ENCODE data around the gene MRPL3. TPM values are rescaled to one million over a fixed set of nuclear protein-coding genes. Genes with fewer than 3 reads are reported as not detected.

The MRPL3 gene
- total and polyA plus RNA-seq, 10 of the 15 experiments (the other 5 are each of a cell fraction or from before 2014, with no cell fraction given), result 91.6 to 307 (median 198) TPM

- TF ChIP-seq NFXL1 (IDR thresholded peaks at IDR 0.05; ENCODE audit: borderline replicate concordance), result no peak
- TF ChIP-seq NR2C1 (IDR thresholded peaks at IDR 0.05), result no peak
- no peak for TF ChIP-seq E2F8 (IDR thresholded peaks at IDR 0.05; ENCODE audit: low read depth, partially characterized antibody)
- TF ChIP-seq ZBTB33 (IDR thresholded peaks at IDR 0.05), result no peak
- TF ChIP-seq CBFB (IDR thresholded peaks at IDR 0.05; ENCODE audit: low read depth), result no peak
- TF ChIP-seq REST (IDR thresholded peaks at IDR 0.05; ENCODE audit: low read depth, low read length), result no peak
- TF ChIP-seq NR2F1 (conservative IDR thresholded peaks at IDR 0.05), result no peak
- TF ChIP-seq FOXK2 (IDR thresholded peaks at IDR 0.05), result no peak
These were observed 34.8 kb upstream of the MRPL3 start (continued) for GRCh38 chr3:131537531-131537930.

Data from GM12878 (cell line).